T-helper 1 cell treated with Interleukin-12 subunit alpha and Interleukin-12 subunit beta and Interleukin-4 antibody, amounts not matched to agents 30 μg/mL and 1 μg/mL, for 36 hours (primary cell): Measurements from ENCODE around the gene CATSPER1.

Source experiments
- H3K27ac Mint-ChIP-seq: one replicate; pipeline ENCODE4 v1.8.0; 2021; ENCODE audit warnings: mild to moderate bottlenecking, mixed read lengths
- H3K27me3 Mint-ChIP-seq: one replicate; pipeline ENCODE4 v1.8.0; 2021; ENCODE audit warnings: low read depth, mixed read lengths
- H3K36me3 Mint-ChIP-seq: one replicate; pipeline ENCODE4 v1.8.0; 2021; ENCODE audit warnings: low read depth, mixed read lengths
- H3K4me1 Mint-ChIP-seq: one replicate; pipeline ENCODE4 v1.8.0; 2021; ENCODE audit warnings: low read depth, mixed read lengths
- H3K4me3 Mint-ChIP-seq: one replicate; pipeline ENCODE4 v1.8.0; 2021; ENCODE audit warnings: mild to moderate bottlenecking, moderate library complexity, mixed read lengths
- H3K9me3 Mint-ChIP-seq: one replicate; pipeline ENCODE4 v1.8.0; 2021; ENCODE audit warnings: mixed read lengths

Gene CATSPER1

DNA sequence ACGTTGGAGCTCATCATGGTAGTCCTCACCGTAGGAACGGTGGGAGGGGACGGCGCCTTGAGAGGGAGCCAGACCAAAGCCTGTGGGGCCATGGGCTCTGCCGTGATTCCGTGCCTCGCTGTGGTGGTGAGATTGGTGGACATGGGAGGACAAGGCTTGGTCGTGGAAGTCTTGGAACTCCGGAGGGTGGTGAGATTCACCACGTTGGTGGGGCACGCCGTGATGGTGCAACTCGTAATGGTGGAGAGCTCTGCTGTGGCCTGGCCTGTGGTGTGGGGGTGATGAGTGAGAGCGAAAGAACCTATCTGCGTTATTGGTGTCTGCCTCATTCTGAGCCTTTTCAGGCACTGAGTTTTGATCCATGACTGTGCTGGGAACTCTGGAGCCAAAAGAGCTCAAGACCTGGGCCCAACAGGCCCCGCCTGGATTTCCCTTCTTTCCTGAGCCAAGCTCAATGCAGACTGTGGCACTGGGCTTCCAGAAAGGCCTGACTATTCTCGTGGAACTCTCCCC is at the start of gene CATSPER1:
CATSPER1 (minus strand) TSS at position 463 of the 513 bp plus-strand sequence; CDS start at position 363, 100 bp downstream.
- no peaks in the 10 kb centered on the region for H3K36me3 Mint-ChIP-seq
- H3K9me3 Mint-ChIP-seq = no peaks in the 10 kb centered on the region
- peaks cover 5% of the 10 kb centered on the region for H3K4me1 Mint-ChIP-seq
- peaks cover 10% of the 10 kb centered on the region for H3K27me3 Mint-ChIP-seq
- no peak within 1 kb of the TSS for H3K4me3 Mint-ChIP-seq
- no peak within 1 kb of the TSS for H3K27ac Mint-ChIP-seq

DNA sequence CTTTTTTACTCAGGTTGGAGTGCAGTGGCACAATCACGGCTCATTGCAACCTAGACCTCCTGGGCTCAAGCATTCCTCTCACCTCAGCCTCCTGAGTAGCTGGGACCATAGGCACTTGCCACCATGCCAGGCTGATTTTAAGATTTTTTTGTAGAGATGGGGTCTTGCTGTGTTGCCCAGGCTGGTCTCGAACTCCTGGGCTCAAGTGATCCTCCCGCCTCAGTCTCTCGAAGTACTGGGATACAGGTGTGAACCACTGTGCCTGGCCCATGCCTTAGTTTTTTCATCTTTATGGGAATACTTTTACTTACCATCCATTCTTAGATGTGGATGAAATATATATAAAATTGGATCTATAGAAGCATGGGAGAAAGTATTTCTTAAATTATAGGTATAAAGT is 49.0 kb upstream of the CATSPER1 start:
- peaks cover 50% of the 10 kb centered on the region for H3K4me1 Mint-ChIP-seq
- peaks cover 38% of the 10 kb centered on the region for H3K36me3 Mint-ChIP-seq
- no peak overlapping the region for H3K4me3 Mint-ChIP-seq
- H3K27ac Mint-ChIP-seq = no peak overlapping the region
- no peaks in the 10 kb centered on the region for H3K9me3 Mint-ChIP-seq
- no peaks in the 10 kb centered on the region for H3K27me3 Mint-ChIP-seq

DNA sequence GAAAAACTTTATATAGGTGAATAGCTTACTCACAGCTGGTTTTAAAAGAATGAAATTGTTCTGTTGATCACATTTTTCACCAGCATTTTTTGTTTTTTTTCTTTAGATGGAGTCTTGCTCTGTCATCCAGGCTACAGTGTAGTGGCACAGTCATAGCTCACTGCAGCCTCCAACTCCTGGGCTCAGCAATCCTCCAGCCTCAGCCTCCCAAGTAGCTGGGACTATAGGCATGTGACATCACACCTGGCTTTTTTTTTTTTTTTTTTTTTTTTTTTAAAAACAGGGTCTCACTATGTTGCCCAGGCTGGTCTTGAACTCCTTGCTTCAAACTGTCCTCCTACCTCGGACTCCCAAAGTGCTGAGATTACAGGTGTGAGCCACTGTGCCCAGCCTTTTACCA is 47.4 kb upstream of the CATSPER1 start:
- Mint-ChIP-seq H3K36me3 (peaks cover 39% of the 10 kb centered on the region), H3K4me3 (no peak overlapping the region), H3K4me1 (peaks cover 46% of the 10 kb centered on the region), H3K27ac (no peak overlapping the region), H3K9me3 (no peaks in the 10 kb centered on the region), H3K27me3 (no peaks in the 10 kb centered on the region)

DNA sequence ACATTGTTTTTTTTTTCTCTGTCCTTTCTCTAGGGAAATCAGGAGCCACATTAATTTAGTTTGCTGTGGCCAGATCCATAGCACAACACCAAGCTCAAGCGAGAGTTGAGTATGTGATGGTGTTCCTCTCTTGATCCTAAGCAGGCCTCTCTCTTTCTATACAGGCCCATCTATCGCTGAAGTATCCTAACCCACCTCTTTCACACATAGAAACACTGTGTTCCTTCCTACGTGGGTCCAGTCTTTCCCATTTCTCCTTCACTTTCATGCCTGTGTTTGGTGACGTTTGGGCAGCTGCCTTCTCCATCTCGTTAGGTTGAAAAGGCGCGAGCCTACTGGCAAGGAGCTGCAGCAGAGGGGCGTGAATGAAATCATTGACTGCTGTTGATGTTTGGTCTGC is 46.2 kb upstream of the CATSPER1 start:
- no peaks in the 10 kb centered on the region for H3K27me3 Mint-ChIP-seq
- peak overlapping the region; percentile 88 for H3K4me3 Mint-ChIP-seq
- H3K27ac Mint-ChIP-seq = peak overlapping the region; percentile 82
- H3K4me1 Mint-ChIP-seq = peaks cover 41% of the 10 kb centered on the region
- H3K9me3 Mint-ChIP-seq = no peaks in the 10 kb centered on the region
- H3K36me3 Mint-ChIP-seq = peaks cover 40% of the 10 kb centered on the region

DNA sequence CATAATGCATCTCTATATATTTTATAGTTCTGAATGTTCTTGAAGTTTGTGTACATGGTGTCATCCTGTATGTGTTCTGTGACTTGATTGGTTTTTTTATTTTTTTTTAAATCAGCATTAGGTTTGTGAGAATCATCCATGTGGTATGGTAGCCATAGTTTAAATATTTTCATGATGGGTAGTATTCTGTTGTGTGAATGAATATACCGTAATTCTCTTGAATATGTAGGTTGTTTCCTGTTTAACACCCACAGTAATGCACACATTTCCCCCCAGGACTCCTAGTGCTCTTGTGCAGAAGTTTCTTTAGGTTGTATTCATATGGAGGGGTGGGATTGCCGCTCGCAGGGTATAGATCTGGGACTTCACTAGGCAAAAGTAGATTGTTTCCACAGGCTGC is 45.8 kb upstream of the CATSPER1 start:
- H3K4me1 Mint-ChIP-seq = peaks cover 42% of the 10 kb centered on the region

DNA sequence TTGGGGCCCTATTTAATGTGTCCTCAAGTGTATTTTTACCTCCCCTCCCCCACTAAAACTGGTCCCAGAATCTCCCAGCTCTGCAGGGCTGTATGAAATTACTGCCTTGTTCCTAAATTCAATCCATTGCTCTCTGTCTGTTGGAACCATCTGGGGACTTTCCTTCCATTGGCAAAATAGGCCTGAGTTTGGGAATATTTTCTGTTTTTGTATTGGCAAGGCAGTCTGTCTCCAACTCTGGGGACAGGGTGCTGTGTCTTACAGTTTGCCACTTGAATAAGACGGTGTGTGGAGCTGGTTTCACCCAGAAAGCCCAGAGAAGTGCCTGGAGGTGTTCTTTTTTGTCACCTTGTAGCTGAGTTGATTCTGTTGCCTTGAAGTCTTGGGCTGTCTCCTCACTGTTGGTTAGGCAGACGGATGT is 45.1 kb upstream of the CATSPER1 start:
- H3K36me3 Mint-ChIP-seq = peaks cover 45% of the 10 kb centered on the region
- peaks cover 47% of the 10 kb centered on the region for H3K4me1 Mint-ChIP-seq
- peak overlapping the region; percentile 82 for H3K27ac Mint-ChIP-seq
- H3K27me3 Mint-ChIP-seq = no peaks in the 10 kb centered on the region
- H3K4me3 Mint-ChIP-seq = peak overlapping the region; percentile 88
- H3K9me3 Mint-ChIP-seq = no peaks in the 10 kb centered on the region

More for the DNA sequence above, 45.8 kb upstream of the CATSPER1 start:
- Mint-ChIP-seq H3K9me3 (no peaks in the 10 kb centered on the region), H3K27me3 (no peaks in the 10 kb centered on the region), H3K4me3 (peak overlapping the region; percentile 88), H3K27ac (peak overlapping the region; percentile 82), H3K36me3 (peaks cover 40% of the 10 kb centered on the region)

DNA sequence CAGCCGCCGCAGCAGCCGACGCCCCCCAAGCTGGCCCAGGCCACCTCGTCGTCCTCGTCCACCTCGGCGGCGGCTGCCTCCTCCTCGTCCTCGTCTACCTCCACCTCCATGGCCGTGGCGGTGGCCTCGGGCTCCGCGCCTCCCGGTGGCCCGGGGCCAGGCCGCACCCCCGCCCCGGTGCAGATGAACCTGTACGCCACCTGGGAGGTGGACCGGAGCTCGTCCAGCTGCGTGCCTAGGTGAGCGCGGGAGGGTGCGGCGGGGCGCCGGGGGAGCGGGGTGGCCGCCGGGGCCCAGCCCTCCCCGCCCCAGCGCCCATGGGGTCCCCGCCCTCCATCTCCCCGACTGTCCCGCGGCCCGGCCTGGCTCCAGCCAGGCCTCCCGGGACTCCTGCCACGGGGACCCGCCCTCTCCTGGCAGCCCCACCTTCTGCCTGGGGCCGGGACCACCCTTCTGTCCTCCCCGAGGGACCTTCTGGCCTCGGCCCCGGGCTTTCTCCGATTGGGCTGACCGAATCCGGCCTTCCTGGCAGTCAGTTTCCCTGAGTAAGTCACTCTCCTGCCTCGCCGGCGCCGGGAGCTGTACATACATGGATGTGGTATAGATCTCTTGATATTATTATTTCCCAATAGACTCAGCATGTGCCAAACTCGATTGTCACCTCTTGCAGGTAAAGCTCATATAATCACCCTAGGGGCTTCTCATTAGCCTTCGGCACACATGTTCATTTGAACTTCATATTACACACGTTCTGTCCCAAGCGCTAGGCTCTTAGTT is 44.5 kb upstream of the CATSPER1 start:
- Mint-ChIP-seq H3K4me1 (peaks cover 50% of the 10 kb centered on the region), H3K27ac (peak overlapping the region; percentile 82), H3K4me3 (peak overlapping the region; percentile 88), H3K36me3 (peaks cover 49% of the 10 kb centered on the region), H3K27me3 (no peaks in the 10 kb centered on the region), H3K9me3 (no peaks in the 10 kb centered on the region)

DNA sequence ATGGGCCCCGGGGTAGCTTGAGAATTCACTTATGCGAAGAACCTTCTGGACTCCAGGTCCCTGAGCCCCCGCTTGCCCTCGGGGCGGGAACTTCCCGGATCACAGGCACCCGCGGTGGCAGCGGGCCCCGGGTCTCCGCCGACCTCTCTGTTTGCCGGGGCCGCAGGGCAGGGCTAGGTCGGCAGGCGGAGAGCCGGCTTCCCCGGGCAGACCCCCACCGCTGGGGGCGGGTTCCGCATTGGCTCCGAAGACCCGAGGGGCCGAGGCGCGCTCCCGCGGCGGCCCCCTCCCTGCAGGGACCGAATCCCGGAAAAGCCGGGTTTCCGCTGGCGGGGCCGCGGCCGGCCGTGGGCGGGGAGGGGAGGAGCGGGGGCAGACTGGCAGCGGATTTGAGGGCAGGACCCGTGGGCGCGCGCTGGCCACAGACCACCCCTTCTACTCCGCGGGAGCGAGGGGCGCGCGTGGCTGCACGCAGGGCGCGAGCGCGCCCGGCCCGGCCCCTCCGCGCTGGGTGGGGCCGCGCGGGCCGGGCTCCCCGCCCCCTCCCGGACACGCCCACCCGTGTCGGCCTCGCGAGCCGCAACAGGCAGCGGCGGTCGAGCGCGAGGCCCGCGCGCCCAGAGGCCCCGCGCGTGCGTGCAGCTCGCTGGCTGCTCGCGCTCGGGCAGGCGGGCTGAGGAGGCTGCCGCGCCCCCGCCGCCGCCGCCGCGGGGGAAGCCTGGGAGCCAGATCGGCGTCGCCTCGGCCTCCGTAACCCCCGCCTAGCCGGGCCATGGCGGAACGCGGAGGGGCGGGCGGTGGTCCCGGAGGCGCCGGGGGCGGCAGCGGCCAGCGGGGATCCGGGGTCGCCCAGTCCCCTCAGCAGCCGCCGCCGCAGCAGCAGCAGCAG is 43.7 kb upstream of the CATSPER1 start, which contains the start of gene PACS1:
PACS1 (plus strand) TSS at position 558 of the 889 bp plus-strand sequence; CDS start at position 773, 215 bp downstream.
- Mint-ChIP-seq H3K4me1 (peaks cover 52% of the 10 kb centered on the region), H3K9me3 (no peaks in the 10 kb centered on the region), H3K36me3 (peaks cover 55% of the 10 kb centered on the region), H3K27ac (peak within 1 kb of the TSS; percentile 98), H3K4me3 (peak within 1 kb of the TSS; percentile 88), H3K27me3 (no peaks in the 10 kb centered on the region)

DNA sequence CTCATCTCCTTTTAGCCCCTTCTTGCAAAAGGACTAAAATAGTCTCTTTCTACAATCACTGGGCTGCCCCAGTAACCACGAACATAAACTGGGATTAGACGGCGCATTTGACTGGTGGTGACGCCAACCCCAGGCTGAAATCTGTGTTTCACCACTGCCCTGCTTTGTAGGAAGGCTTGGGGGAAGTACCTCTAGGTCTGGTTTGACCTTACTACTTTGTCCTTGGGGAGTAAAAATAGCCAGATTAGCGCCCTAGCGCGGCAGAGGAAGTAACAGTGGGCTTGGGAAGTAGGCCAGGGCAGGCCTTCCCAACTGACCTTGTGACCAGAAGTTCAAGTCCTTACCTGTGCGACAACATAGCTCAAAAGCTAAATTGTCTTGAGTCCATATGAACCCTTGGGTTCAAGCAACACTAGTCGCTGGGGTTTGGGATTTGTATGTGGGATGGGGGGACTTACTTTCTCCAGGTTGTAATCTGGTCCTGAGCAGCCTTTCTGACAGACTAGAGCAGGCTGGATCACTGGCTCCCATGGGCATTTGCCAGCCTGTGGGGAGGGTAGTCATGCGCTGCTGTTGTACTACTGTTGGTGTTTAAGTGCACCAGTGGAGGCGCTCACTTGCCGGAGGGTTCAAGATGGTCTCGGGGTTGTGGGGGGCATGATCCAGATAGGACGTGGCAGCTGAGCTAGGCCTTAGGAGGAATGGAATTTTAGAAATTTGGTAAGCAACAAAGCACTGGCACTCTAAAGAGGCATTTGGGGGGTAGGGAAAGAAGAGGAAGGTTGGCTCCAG is 42.8 kb upstream of the CATSPER1 start:
- Mint-ChIP-seq H3K9me3 (no peaks in the 10 kb centered on the region), H3K36me3 (peaks cover 57% of the 10 kb centered on the region), H3K4me1 (peaks cover 52% of the 10 kb centered on the region), H3K27ac (peak overlapping the region; percentile 98), H3K27me3 (no peaks in the 10 kb centered on the region), H3K4me3 (peak overlapping the region; percentile 87)

DNA sequence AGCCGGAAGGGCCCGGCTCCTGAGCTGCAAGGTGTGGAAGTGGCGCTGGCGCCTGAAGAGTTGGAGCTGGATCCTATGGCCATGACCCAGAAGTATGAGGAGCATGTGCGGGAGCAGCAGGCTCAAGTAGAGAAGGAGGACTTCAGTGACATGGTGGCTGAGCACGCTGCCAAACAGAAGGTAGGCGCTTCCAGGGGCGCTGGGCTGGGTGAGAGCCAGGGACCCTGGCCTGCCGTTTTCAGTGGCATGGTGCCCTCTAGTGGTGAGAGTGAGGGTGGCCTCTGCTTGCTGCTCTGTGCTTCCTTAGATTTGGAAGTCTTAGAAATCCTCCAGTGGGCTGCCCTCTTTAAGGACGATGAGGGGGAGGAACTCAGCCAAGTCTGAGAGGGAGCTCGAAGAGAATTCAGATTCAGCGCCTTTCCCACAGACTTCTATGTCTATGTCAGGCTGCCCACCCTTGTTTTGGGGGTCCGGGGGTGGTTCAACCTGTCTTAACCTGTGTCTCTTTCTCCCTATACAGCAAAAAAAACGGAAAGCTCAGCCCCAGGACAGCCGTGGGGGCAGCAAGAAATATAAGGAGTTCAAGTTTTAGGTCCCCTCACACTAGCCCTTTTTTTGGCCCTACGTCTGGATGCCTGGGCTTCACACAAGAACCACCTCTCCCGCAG is 42.0 kb upstream of the CATSPER1 start:
- Mint-ChIP-seq H3K4me1 (peaks cover 54% of the 10 kb centered on the region), H3K36me3 (peaks cover 61% of the 10 kb centered on the region), H3K27ac (peak overlapping the region; percentile 98), H3K4me3 (peak overlapping the region; percentile 36), H3K27me3 (no peaks in the 10 kb centered on the region), H3K9me3 (no peaks in the 10 kb centered on the region)

DNA sequence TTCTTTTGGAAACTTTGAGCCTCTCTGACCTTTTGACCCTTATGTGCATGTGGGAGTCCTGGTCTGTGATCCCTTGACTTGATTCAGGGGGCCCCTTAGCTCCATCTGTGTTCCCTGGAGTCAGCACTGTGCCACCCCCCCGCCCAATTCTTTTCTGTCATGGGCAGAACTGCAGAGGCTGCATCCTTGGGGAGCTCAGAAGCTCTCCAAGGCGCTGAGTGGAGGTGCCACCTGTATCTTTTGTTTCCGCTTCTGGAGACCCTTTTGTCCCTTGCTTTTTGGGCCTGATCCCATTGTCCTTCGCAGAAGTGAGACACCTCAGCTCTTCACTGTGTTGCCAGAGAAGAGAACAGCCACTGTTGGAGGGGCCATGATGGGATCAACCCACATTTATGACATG is 41.4 kb upstream of the CATSPER1 start:
- Mint-ChIP-seq H3K9me3 (no peaks in the 10 kb centered on the region), H3K4me3 (no peak overlapping the region), H3K36me3 (peaks cover 64% of the 10 kb centered on the region), H3K27me3 (no peaks in the 10 kb centered on the region), H3K4me1 (peaks cover 47% of the 10 kb centered on the region), H3K27ac (no peak overlapping the region)

DNA sequence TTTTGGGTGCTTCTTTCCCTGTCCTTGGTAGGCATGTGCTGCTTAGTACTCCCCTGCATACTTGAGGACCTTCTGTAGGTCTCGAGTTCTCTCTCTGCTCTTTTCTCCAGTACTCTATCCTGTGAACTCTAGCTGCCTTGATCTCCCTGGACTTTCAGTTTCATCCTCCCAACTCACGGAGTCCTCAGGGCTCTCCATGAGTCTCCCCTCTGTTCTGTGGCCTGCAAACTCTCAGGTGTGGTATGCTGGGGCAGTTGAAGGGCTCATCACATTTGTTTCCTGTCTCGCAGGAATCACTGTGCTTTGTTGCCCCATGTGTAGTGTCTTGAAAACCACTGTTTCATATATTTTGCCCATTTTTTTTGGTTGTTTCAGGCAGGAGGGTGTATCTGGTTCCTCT is 40.5 kb upstream of the CATSPER1 start:
- Mint-ChIP-seq H3K9me3 (no peaks in the 10 kb centered on the region), H3K36me3 (peaks cover 63% of the 10 kb centered on the region), H3K27ac (peak overlapping the region; percentile 36), H3K4me3 (no peak overlapping the region), H3K4me1 (peaks cover 38% of the 10 kb centered on the region), H3K27me3 (no peaks in the 10 kb centered on the region)

DNA sequence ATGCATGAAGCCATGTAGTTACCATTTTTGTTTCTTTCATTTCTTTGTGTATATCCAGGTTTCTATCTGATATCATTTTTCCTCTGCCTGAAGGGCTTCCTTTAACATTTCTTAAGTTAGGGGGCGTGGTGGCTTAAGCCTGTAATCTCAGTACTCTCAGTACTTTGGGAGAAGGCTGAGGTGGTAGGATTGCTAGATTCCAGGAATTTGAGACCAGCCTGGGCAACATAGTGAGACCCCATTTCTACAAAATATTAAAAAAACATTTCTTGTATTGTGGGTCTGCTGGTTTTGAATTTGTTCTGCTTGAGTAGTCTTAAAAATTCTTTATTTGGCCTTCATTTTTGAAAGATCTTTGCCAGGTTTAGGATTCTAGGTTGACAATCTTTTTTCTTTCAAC is 38.3 kb upstream of the CATSPER1 start:
- Mint-ChIP-seq H3K4me3 (no peak overlapping the region), H3K27me3 (no peaks in the 10 kb centered on the region), H3K36me3 (peaks cover 74% of the 10 kb centered on the region), H3K9me3 (no peaks in the 10 kb centered on the region), H3K4me1 (peaks cover 39% of the 10 kb centered on the region), H3K27ac (no peak overlapping the region)
